Measurements from ENCODE around the gene MAN1A2.

- TF ChIP-seq CTCF (IDR thresholded peaks at IDR 0.05) (no peak), POLR2A (IDR thresholded peaks at IDR 0.05) (no peak)
Measured at GRCh38 chr1:117535821-117536220, 168.6 kb downstream of the MAN1A2 start.

All from heart left ventricle (tissue), 13 donors.